T1000 (cell line): ENCODE measurements around the gene DNAH2.

Experiments used
- DNase-seq: peaks from one replicate; lab custom pipeline; 2025; ENCODE audit warnings: mixed read lengths; lab: John Stamatoyannopoulos, UW

Gene DNAH2

DNA sequence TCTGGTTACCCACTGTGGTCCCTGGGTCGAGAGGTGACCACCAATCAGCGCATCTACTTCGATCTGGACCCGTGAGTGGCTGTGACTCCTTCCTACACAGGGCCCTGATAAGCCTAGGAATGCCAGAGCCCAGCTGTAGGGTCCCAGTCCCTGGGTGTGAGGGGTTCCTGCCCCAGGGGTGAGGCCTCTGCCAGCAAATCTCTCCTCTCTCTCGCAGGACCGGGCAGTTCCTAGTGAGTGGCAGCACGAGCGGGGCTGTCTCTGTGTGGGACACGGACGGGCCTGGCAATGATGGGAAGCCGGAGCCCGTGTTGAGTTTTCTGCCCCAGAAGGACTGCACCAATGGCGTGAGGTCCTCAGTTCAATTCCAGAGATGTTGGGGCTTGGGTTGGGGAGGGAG lies 14.8 kb upstream of the DNAH2 start:
- no peak for DNase-seq

DNA sequence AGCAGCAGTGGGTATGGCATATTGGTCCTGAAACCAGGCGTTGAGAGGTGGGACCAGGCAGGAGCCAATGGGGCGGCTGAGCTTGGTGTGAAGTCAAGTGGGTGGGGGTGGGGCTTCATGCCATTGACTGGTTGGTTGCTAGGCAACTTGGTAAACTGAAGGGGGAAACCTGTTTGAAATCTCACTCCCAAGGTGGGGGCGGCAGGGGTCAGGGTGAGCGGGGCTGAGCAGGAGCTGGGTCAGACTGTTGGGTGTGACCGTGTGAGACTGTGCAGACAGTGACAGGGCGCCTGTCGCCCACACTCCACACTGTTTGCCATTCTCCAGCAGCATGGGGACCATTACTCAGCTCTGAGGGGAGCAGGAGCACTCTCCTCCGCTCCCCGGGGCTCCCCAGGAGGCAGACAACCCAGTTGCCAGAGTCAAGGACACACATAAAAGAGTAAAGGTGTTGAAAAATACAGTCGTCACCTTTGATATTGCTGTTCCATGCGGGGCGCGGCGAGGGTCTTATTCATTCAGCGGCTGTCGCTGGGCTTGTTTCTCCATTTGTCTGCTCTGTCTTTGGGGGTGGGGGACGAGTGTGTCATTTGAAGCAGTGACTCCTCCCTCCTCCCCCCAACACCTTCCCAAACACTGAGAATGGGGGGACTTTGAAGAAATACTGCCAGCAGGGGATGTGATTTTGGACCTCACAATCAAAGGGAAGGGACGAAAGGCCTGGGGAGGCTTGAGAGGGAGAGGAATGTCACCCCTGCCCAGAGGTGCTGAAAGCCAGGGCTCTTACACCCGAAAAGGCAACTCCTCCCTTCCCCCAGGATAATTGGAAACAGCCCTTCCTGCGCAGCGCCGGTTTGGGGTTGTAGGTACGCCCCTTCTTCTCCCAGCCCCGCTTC lies 13.7 kb upstream of the DNAH2 start:
- DNase-seq = no peak

DNA sequence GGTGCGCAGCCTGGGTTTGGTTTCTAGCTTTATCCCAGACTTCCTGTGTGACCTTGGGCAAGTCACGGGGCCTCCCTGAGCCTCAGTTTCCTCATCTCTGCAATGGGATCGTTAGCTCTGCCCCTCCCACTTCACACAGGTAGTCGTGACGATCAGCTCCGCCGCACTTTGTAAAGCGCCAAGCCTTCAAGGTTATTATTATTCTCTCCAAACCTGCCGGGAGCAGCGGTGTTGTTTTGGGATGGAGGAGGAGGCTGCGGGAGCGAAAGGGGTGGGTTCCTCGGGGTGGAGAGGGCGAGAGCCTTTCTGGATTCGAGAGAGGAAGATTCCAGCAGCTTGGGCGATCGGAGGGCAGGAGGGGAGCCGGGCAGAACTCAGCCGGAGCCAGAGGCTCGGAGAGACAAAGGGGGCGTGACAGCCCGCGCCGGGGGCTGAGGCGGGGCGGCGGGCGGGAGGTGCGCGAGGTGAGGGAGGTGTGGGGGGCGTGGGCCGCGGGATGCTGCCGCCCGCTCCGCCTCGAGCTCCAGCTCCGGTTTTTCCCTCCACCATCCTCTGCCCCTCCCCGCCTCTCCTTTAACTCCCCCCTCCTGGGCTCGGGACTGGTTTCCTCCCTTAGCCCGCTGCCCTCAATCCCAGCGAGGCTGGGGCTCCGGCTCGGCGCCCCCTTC lies 12.8 kb upstream of the DNAH2 start, which contains the start of gene EFNB3:
Gene EFNB3, plus strand, starts transcription at position 602 of the 668 bp plus-strand sequence. CDS start 397 bp downstream, outside the sequence.
- no peak for DNase-seq

DNA sequence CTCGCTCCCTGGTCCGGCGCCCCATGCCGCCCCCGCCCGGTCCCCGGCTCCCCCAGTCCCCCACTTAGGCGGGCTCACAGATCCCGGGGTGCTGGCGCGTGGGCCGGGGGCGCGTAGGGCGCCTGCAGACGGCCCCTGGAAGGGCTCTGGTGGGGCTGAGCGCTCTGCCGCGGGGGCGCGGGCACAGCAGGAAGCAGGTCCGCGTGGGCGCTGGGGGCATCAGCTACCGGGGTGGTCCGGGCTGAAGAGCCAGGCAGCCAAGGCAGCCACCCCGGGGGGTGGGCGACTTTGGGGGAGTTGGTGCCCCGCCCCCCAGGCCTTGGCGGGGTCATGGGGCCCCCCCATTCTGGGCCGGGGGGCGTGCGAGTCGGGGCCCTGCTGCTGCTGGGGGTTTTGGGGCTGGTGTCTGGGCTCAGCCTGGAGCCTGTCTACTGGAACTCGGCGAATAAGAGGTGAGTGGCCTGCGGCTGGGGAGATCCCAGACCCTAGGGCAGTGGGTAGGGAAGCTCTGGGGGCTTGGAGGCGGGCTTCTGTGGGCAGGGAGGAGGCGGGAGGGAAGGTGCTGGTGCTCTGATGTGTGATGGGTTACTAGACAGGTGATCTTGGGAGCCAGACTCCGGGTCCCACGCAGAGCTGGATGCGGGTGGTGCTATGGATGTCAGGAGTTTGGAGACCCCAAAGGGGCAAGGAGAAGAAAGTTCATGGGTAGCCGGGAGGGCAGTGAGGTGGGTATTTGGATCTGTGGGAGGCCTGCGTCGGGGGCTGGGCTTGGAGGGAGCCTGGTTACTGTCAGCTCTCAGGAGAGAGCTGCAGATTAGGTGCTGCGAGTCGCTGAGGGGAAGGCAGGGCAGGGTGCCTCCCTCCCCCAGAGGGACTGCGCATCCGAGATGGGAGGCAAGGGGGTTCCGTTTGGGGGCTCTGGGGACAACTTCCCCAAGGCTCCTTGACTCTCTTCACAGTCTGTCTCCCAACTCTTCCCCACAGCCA lies 12.0 kb upstream of the DNAH2 start:
- no peak for DNase-seq

DNA sequence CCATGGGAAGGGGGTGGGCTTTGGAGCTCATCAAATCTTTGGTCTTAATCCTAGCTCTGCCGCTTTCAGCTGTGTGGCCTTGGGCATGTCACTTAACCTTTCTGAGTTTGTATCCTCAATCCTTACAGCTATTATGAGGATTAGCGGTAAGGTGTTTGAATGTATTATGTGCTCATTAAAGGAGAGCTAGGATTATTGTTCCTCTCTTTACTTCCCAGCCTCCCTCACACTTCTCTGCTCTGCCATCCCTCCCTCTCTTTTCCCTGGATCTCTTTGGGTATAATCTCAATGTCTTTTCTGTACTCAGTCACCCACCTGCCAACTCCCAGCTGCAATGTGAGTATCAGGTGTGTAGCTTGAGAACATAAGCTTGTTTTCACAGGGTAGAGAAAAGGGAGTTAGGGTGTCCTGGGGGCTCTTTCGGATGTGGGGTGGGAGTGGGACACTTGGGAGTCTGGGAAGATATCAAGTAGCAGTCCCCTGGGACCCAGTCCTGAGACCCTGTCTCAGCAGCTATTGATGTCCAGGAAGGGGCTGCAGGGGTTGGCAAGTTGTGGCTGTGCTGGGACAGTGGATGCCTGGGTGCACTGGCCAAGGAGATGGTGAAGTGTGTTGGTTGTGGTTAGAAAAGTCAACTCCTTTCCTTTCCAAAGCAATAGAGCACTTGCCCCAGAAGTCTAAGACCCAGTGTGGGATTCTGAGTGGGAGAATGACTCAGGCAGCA lies 10.8 kb upstream of the DNAH2 start:
- DNase-seq = no peak

DNA sequence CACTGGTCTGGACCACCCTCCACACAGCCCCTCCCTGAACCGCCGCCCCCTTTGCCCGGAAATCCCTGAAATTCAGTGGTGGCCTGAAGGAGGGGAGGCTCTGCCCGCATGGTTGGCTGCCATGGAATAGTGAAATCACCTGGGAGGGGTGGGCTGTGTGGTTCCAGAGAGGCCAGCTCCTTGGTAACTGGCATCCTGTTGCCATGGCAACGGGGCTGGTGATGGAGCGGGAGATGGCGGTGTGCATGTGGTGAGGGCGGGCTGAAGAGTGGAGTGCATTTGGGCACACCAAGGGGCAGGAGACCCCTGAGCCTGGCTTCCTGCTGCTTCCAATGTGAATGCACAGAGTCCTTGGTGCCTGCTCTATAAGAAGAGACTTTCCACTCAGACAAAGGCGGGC lies 10.1 kb upstream of the DNAH2 start:
- DNase-seq = no peak

DNA sequence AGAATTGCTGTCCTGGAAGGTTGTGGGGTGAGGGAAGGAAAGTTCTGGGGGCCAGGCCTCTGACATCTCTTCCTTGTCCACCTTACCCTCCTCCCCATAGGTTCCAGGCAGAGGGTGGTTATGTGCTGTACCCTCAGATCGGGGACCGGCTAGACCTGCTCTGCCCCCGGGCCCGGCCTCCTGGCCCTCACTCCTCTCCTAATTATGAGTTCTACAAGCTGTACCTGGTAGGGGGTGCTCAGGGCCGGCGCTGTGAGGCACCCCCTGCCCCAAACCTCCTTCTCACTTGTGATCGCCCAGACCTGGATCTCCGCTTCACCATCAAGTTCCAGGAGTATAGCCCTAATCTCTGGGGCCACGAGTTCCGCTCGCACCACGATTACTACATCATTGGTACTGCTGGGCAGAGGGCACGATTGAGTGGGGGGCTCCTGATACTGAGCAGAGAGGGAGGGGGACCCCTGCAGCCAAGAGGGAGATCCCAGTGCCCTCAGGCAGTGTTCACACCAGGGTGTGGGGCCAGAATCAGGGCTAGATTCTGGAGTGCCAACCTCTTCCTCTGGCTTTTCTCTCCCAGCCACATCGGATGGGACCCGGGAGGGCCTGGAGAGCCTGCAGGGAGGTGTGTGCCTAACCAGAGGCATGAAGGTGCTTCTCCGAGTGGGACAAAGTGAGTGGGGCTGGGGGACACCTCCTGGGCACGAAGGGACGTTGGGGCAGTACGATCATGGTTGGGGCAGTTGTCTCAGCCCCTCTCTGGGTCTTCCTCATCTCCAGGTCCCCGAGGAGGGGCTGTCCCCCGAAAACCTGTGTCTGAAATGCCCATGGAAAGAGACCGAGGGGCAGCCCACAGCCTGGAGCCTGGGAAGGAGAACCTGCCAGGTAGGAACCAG lies 9.4 kb upstream of the DNAH2 start:
- DNase-seq = no peak

DNA sequence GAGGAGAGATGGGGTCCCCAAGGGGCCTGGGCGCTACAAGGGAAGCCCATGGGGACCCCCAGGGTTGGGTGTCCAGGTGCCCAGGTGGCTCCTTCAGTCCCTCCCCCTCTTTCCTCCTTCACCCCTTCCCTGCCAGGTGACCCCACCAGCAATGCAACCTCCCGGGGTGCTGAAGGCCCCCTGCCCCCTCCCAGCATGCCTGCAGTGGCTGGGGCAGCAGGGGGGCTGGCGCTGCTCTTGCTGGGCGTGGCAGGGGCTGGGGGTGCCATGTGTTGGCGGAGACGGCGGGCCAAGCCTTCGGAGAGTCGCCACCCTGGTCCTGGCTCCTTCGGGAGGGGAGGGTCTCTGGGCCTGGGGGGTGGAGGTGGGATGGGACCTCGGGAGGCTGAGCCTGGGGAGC lies 8.5 kb upstream of the DNAH2 start:
- no peak for DNase-seq

DNA sequence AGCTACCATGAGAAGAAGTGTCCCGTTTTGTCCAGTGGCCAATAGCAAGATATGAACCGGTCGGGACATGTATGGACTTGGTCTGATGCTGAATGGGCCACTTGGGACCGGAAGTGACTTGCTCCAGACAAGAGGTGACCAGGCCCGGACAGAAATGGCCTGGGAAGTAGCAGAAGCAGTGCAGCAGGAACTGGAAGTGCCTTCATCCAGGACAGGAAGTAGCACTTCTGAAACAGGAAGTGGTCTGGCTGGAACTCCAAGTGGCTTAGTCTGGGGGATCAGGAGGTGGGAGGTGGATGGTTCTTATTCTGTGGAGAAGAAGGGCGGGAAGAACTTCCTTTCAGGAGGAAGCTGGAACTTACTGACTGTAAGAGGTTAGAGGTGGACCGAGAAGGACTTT lies 7.2 kb upstream of the DNAH2 start:
- no peak for DNase-seq

DNA sequence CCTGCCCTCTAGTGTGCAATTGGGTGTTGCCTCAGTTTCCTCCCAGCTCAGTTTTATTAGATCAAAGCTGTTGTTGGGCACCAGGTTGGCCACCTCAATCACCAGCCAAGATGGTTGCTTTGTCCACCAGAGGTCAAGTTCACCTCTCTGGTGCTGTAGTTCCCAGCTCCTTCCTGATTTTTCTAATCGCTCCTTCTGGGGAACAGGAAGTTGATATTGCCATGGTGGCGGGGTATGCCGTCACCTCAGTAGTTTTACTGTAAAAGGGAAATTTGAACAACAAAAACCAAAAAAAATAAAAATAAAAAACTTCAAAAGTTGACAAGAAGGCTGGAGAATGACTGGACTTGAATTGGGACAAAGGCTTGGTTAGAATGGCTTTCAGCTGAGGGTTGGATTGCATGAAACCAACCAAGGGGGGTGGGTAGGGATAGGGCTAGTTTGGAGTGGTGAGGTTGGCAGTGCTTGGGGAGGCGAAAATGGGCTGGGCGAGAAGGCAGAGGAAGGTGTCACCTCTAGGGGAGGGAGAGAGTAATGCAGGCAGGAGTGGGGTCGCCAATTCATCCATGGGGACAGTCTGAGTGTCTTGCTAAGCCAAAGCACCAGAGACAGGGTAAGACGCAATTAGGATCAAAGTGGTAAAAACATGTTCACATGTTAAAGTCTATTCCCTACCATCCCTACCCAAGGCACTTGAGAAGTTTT lies 6.3 kb upstream of the DNAH2 start:
- DNase-seq = no peak

DNA sequence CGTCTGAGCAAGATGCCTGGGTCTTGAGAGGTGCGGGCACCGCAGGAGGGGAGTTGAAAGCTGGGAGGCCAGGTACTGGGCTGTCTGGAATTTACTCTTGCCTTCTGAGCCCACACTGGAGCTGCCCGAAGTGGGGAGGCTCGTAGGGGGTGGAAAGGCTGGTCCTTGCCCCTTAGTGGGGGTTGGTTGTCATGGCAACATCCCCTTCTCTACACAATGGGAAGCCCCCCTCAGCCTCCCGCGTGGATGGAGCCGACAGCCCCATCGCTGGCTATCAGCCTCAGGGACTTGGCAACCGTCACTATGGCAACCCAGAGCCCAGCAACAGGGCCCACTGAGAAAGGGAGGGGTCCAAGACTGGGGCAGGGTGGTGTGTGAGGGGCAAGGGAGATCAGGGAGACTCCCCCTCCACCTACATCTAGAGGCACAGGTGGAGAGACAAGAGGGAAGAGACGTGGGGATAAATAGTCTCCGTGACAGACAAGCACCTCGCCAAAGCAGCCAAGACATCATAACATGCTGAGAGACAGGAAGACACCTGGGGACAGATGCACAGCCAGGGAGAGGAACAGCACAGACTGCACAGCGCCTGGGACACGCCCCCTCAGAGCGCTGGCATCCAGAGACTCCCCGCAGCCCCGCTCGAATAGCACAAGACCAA lies 5.3 kb upstream of the DNAH2 start:
- no peak for DNase-seq

DNA sequence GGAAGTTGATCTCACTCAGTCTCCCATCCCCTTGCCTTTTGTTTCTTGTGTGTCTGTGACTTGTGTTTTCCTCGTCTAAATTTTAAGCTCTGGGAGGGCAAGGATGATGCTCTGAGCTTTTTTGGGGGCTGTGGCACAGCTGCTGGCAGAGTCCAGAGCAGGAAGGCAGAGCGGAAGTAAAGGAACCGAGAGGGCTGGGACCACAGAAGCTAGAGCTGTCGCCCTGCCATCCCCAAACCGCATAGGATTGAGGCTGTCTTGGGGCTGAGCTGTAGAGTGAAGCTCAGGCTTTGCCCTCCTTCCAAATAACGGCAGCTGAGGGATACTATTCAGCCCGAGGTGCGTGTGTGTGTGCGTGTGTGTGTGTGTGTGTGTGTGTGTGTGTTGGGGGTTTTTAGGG lies 3.8 kb upstream of the DNAH2 start:
- no peak for DNase-seq

DNA sequence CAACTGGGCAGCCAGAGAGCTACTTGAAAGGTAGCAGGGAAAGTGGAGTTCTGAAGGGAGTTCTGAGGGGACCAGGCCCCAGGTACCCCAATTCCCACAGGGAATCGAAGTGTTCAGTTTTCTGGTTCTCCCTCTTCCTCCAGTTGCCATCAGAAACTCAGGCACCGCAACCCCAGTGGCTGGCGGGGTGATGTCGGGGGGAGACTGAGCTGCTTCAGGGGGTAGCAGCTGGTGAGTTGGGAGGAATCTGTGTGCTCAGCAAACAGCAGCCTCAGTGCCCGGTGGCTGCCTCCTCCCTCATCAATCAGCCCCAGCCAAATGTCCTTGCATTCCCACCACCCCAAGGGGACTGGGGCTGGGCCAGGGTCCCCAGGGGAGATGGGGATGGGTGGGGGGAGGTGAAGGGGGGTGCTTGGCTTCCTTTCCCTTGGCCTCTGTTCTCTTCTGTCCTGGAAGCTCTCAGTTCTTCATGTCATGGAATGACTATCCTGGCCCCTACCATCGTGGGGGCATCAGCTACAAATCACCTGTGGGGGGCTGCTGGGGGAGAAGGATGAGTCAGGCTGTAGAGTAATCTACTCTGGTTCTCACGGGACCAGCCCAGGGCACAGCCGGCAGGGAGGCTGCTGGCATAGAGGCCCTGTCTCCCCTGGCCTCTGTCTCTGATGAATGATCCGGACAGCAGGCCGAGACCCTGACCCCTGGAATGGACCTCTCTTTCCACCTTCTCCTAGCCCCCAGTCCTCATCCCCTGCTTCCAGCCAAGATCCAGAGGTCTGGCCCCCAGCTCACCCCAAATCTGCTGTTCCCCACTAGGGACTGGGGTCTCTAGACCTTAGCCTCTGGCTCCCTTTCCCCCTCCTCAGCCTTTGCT lies 2.6 kb upstream of the DNAH2 start:
- no peak for DNase-seq

DNA sequence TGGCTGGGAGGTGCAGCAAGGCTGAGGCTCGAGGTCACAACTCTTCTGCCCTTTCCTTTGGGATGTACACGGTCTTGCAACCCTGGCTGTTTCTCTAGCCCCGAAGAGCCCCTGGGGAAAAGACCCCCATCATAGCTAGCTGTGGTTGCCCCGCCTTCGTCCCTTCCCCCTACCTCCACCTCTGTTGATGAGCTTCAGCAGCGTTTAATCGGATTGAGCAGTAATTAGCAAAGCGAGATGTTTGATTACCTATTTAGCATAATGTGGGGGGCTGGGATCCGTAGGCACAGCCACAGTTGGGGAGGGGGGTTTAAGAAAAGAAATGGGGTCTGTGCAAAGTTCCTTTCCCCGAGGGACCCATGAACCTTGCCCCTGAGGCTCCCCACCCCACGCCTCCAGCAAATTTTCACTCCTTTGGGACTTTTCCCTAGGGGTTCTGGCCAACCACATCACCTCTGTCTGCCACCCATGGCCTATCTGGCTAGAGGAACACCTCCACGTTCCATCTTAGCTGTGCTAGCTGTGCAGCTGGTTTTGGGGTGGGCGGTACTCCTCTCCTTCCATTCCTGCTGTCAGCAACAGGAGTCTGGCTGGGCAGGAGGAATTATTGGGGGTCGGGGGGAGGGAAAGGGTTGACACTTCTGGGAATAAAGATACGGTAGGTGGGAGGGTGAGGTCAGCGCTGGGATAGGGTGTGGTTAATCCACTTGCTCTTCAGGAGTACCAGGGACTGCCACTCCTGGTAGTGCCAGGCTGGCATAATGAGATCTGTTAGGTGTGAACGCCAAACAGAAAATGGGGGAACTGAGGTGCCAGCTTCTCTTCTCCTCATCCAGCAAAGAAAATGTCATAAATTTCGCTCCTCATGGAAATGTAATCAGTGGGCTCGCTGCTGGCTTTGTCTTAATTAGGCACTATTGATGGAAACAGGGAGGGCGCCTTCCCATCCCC lies 1.3 kb upstream of the DNAH2 start:
- DNase-seq = no peak

DNA sequence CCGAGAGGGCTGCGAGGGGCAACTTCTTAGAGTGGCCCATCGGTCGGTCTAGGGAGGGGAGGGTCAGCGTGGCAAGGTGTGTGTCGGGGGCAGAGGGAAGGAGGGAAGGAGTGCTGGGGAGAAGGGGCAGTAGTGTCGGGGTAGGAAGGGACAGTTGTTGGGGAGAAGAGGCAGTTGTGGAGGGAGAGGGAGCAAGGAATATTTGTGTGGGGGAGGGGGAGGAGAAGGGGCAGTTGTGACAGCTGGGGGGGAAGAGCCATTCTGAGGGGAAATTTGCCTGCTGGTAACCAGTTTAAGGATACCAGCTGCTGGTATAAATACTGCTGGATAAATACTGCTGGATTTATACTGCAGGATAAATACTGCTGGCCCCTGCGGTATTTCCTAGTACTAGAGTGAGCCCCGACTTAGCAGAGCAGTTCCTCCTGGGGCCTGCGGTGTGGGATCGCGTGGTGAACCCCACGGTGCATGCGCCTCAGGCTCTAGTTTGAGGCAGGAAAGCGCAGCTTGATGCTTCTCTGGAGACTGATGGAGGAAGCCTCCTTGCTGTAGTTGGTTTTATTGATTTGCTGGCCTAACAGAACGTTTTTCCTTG lies 309 bp downstream of the DNAH2 start:
- no peak for DNase-seq

DNA sequence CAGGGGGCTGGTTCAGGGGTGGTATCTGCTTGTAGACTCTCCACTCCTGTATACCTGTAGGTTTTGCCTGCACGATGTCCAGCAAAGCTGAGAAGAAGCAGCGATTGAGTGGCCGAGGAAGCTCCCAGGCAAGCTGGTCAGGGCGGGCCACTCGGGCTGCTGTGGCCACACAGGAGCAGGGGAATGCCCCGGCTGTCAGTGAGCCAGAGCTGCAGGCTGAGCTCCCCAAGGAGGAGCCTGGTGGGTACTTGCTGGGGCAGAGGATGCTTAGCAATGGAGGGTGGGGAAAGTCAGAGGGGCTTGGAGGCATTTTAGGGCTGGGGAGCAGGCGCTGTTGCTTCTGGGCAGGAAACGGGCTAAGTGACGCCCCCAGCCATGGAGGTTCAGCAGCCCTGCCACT lies 2.1 kb downstream of the DNAH2 start:
- no peak for DNase-seq

DNA sequence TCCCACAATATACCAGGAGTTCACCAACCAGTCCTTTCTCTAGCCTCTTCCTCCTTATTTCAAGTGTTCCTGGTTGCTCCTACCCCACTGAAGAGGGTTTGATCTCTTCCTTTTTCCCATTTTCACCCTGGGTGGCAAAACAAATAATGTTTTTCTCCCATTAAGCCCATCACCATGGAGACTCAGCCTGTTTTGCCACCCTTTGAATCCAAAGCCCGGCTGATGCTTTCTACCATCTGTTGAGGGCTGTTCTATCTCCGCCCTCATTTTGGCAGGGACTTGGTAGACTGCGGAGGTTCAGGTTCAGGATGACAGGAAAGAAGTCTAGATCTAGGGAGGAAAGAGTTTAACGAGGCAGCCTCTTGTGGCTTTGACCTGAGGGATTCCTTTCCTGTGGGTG lies 2.6 kb downstream of the DNAH2 start:
- no peak for DNase-seq
